Small intestine (tissue), 7 donors: ENCODE measurements around the gene C1orf105. TPM values are rescaled to one million over a fixed set of nuclear protein-coding genes. Genes with fewer than 3 reads are reported as not detected.

ENCODE experiments used
- DNase-seq, 2 donors: peaks; one replicate each; pipeline versions ENCODE4 v3.0.0 to v3.0.0-alpha.2; 2013
- FAIRE-seq: peaks from 2 replicates; lab custom pipeline; 2012; peaks lifted over from hg19 to GRCh38; lab: Jason Lieb, UNC
- H3K27ac ChIP-seq, 3 donors: one replicate each; pipeline ENCODE4 v1.5.1; 2013; ENCODE audit warnings: low read length in 2 of 3, mild to moderate bottlenecking in 2 of 3, control low read depth in 1 of 3, inconsistent platforms in 1 of 3, low read depth in 1 of 3, moderate library complexity in 1 of 3
- H3K27me3 ChIP-seq, 3 donors: one replicate each; pipeline ENCODE4 v1.6.1; 2013; ENCODE audit warnings: low read length in 3 of 3, inconsistent platforms in 1 of 3; ENCODE audit not compliant: control insufficient read depth in 3 of 3, insufficient read depth in 3 of 3
- H3K36me3 ChIP-seq, 3 donors: one replicate each; pipeline ENCODE4 v1.6.1; 2013; ENCODE audit warnings: low read length in 3 of 3, inconsistent platforms in 1 of 3, low read depth in 1 of 3, mild to moderate bottlenecking in 1 of 3, moderate library complexity in 1 of 3; ENCODE audit not compliant: control insufficient read depth in 3 of 3, insufficient read depth in 2 of 3
- H3K4me1 ChIP-seq, 3 donors: one replicate each; pipeline ENCODE4 v1.6.1; 2013; ENCODE audit warnings: low read length in 2 of 3, inconsistent platforms in 1 of 3, low read depth in 1 of 3, mild to moderate bottlenecking in 1 of 3, moderate library complexity in 1 of 3; ENCODE audit not compliant: control insufficient read depth in 3 of 3, insufficient read depth in 2 of 3
- H3K4me3 ChIP-seq, 3 donors: one replicate each; pipeline ENCODE4 v1.5.1; 2013; ENCODE audit warnings: low read length in 3 of 3, control low read depth in 1 of 3, inconsistent platforms in 1 of 3, low read depth in 1 of 3, mild to moderate bottlenecking in 1 of 3, moderate library complexity in 1 of 3
- H3K9me3 ChIP-seq, 2 donors: one replicate each; pipeline ENCODE4 v1.6.1; 2013; ENCODE audit warnings: low read depth in 1 of 2, low read length in 1 of 2; ENCODE audit not compliant: control insufficient read depth in 2 of 2, insufficient read depth in 1 of 2
- WGBS, 3 donors: extraction: QIAGEN DNeasy Blood & Tissue Kit; methylation state at CpG; one replicate each; pipeline ENCODE4 v1.1.7; 2013; 5-methylcytosine and 5-hydroxymethylcytosine counted together
- polyA plus RNA-seq, 4 donors: library from polyadenylated mRNA; stranded (reverse) in 3 of 4; unstranded in 1 of 4; fragments of 200-250 nt in 3 of 4; fragments of 120-200 nt in 1 of 4; gene quantifications; one replicate each; pipeline versions ENCODE4 v1.2.1 to v1.2.3, GENCODE V29; 2013
- donor health status: healthy with polysubstance abuse.
- donor health status: control.
- donor health status: control.
- donor health status: Bipolar disorder and iron deficiency.
- donor health status: healthy.

Gene C1orf105
- polyA plus RNA-seq, 4 donors: 0.10 to 1.1 (median 0.99) TPM; not detected in 1

DNA sequence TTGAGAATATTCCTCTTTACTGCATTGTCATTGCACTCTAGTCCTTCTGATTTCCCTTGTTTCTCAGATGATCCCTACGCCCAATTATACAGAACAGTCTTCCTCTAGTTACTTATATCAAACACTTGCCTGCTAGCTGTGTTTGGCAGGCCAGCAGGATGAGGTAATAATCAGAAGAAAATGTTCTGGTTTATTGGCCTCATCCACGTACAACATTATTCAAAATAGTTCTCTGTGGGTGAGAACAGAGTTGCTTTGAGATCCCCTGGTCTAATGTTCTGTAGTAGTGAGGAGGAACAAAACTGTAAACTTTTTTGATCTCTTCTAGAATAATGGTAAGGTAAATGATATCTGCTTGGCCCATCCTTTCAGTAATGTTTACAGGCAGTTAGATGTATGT, 22.3 kb upstream of the C1orf105 start:
- DNase-seq: no peak
- H3K9me3 ChIP-seq: no peaks in the 10 kb centered on the region
- FAIRE-seq: no peak

DNA sequence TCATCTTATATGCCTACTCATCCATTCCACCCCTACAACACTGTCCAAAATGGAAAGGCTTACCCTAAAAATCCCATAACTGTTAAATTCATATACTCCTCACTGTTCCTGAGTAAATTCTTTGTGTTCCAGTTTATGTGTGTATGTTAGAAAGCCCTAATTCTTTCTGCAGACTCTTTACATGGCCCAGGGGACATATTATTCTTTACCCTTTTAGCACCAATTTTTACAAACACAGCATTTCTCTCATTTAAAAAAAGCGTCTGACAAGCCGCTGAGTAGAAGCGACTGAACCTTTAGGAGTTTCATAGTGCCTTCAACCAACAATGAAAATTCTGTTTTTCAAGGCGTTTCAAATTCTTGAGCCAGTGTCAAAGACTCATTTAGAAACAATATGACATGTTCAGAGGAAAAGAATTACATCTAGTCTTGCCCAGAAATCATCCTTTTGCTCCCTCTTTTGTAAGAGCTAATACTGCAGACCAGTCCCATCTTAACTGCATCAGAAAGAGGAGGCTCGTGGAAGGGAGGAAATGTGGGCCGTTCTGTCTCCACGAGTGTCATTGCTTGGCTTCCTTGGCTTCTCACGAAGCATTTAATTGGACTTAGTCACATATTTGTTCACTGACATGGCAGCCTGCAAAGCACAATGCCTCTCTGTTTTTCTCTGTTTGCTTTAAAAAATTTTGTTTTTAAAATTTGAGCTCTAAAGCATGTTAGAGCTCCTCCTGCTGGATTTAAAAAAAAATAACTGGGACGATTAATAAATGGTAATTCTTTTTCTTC, 21.3 kb upstream of the C1orf105 start:
- H3K36me3 ChIP-seq: no peaks in the 10 kb centered on the region
- 36 to 43% (median 40%) methylated on average over 9 of the region's 9 CpGs for WGBS, 3 donors
- H3K4me3 ChIP-seq: no peak overlapping the region
- H3K27ac ChIP-seq: peak overlapping the region in 1 of 3 donors; percentile 33
- DNase-seq (peak; percentile 52 to 67), FAIRE-seq (peak; percentile 73)
- H3K4me1 ChIP-seq: peaks cover 0 to 22% (median 0%) of the 10 kb centered on the region in 3 donors
- H3K27me3 ChIP-seq: no peaks in the 10 kb centered on the region
- no peaks in the 10 kb centered on the region for H3K9me3 ChIP-seq

More for the DNA sequence above, 22.3 kb upstream of the C1orf105 start:
- no peaks in the 10 kb centered on the region for H3K36me3 ChIP-seq
- no peak overlapping the region for H3K27ac ChIP-seq
- 62 to 73% (median 71%) methylated on average over 2 of the region's 2 CpGs for WGBS, 3 donors
- H3K4me1 ChIP-seq: peaks cover 0 to 23% (median 0%) of the 10 kb centered on the region in 3 donors
- no peaks in the 10 kb centered on the region for H3K27me3 ChIP-seq
- no peak overlapping the region for H3K4me3 ChIP-seq

DNA sequence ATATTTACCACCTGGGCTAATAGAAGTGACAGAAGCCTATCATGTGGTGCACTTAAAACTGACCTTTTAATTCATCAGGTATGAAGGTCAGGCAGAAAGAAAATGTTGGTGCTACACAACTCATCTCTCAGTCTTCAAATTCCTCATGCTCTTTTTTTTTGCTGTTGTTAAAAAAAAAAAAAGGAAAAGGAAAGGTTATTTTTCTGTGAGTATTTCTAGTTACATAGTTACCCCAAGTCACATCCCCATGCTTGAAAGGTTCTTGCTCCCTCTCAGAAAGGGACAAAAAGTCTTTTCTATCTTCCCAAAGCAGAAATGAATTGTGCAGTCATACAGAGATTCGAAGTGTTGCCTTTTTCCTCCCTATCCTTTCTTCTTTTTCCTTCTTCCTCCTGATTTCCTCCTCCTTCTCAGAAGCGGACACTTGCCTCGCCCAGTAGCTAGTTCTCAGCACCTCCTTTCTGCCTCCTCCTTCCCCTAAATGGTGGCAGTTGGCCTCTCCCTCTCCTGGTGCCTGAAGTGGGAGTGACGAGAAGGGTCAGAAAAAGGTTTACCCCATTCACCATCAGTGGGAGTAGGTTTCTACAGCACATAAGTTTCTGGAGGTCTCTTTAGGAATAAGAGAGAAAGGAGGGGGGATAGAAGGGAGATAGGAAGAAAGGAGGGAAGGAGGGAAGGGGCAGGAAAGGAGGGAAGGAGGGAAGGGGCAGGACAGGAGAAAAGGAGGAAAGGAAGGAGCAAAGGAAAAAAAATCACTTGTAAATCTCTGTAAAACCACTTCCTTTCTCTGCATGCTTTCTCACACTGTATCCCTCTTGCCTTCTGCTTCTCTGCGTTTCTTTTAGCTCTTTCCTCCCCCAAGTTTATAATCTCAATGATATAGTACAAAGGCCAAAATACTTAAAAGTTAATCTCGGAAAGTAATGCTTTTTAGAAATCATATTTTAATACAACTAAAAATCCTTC, 20.4 kb upstream of the C1orf105 start:
- DNase-seq (no peak), FAIRE-seq (no peak)
- H3K4me1 ChIP-seq: peaks cover 0 to 14% (median 0%) of the 10 kb centered on the region in 3 donors
- no peaks in the 10 kb centered on the region for H3K9me3 ChIP-seq
- no peaks in the 10 kb centered on the region for H3K27me3 ChIP-seq
- H3K36me3 ChIP-seq: no peaks in the 10 kb centered on the region
- H3K4me3 ChIP-seq: no peak overlapping the region
- WGBS, 3 donors: 37 to 64% (median 55%) methylated on average over 6 of the region's 6 CpGs
- H3K27ac ChIP-seq: peak overlapping the region in 2 of 3 donors; percentile 2 to 55

DNA sequence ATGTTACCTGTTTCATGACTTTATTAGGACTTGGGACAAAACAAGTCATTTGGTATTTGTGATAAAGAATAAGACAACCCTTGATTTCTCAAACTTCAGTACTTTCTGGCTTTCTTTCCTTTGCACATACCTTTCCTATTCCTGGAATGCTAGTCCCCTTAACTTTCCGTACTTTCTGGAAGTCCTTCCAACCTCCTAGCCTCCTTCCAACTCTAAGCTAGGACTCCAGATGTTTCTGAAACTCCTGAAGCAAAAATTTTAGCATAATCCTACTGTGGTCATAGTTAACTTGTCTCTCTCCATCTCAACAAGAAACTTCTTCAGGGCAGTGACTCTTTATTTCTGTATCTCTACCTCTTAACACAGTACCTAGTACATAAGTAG, 19.8 kb upstream of the C1orf105 start:
- no peak for DNase-seq
- H3K27ac ChIP-seq: no peak overlapping the region
- H3K4me1 ChIP-seq: peaks cover 0 to 14% (median 0%) of the 10 kb centered on the region in 3 donors
- no peaks in the 10 kb centered on the region for H3K9me3 ChIP-seq
- no peaks in the 10 kb centered on the region for H3K27me3 ChIP-seq
- no peak overlapping the region for H3K4me3 ChIP-seq
- 62 to 63% (median 62%) methylated on average over 1 of the region's 1 CpG for whole genome bisulfite sequencing, 3 donors
- H3K36me3 ChIP-seq: no peaks in the 10 kb centered on the region
- FAIRE-seq: no peak

DNA sequence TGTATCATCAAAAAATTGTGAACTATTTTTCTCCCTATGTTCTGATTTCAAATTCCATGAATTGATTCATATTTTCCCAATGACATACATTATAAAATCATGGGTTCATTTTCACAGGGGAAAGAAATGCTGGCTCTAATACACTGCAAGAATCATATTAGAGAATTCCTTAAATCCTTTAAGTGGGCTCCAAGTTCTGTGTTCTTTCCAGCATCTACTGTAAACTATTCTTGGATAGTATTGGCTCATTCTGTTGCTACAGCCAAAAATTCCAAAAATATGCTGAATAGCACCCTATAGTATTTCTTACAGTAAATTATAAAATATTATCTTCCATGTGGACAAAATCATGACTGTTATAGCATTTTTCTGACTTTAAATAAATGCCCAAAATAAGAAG, 19.0 kb upstream of the C1orf105 start:
- H3K27ac ChIP-seq: no peak overlapping the region
- H3K4me1 ChIP-seq: peaks cover 0 to 14% (median 0%) of the 10 kb centered on the region in 3 donors
- H3K4me3 ChIP-seq: no peak overlapping the region
- FAIRE-seq: no peak
- DNase-seq: no peak
- no peaks in the 10 kb centered on the region for H3K9me3 ChIP-seq
- H3K27me3 ChIP-seq: no peaks in the 10 kb centered on the region
- H3K36me3 ChIP-seq: no peaks in the 10 kb centered on the region

DNA sequence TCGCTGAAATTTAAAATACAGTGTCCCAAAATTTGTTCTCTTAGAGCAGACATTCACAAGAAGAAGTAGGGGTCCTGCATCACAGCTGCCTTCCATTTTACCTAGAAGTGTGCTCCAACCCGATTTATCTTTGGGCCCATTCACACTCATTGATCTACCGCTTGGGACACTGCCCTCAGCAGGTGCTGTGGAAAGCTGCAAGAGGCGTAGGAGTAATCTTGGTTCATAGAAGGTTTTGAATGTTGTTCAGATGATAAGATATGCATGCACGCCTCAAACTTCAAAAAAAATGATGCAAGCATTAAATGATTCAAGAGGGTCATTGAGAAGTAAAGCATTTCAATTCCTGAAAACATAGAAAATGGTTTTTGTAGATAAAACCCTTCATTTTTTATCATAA, 18.6 kb upstream of the C1orf105 start:
- H3K4me3 ChIP-seq: no peak overlapping the region
- H3K36me3 ChIP-seq: no peaks in the 10 kb centered on the region
- no peaks in the 10 kb centered on the region for H3K27me3 ChIP-seq
- no peak overlapping the region for H3K27ac ChIP-seq
- H3K4me1 ChIP-seq: peaks cover 0 to 14% (median 0%) of the 10 kb centered on the region in 3 donors
- 37 to 73% (median 48%) methylated on average over 5 of the region's 5 CpGs for WGBS, 3 donors
- DNase-seq (peak in 1 of 2 donors; percentile 23), FAIRE-seq (no peak)
- H3K9me3 ChIP-seq: no peaks in the 10 kb centered on the region

DNA sequence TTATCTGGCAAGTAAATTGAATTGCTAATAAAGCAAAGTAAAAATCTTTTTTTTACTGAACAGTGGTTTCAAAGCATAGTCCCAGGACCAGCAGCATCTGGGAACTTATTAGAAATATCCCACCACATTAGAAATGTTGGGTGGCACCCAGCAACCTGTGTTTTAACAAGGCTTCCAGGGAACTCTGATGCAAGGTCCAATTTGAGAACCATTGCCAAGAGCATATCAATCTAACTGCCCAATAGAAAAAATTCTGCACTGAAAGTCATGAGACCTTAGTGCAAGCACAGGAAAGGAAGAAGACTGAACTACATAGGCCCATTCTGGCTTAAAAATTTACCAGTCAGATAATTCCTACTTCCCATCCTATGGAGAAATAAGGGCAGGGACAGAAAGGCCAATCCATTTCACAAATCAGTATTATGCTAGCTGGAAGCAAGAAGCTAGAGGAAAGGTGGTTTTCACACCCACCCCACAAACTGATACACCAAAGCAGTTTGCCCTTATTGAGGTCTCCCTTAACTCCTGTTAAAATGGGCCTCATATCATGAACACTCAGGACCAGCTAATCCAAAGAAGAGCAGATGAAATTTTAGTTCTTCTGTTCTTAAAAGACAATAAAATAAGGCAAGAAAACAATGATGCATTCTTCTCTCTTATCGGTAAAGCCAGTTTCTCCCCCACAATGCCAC, 17.5 kb upstream of the C1orf105 start:
- WGBS, 3 donors: 77 to 91% (median 88%) methylated on average over 1 of the region's 1 CpG
- FAIRE-seq: no peak
- no peak overlapping the region for H3K27ac ChIP-seq
- H3K36me3 ChIP-seq: no peaks in the 10 kb centered on the region
- no peak for DNase-seq
- no peaks in the 10 kb centered on the region for H3K27me3 ChIP-seq
- no peaks in the 10 kb centered on the region for H3K9me3 ChIP-seq
- no peak overlapping the region for H3K4me3 ChIP-seq
- H3K4me1 ChIP-seq: peaks cover 0 to 14% (median 0%) of the 10 kb centered on the region in 3 donors

DNA sequence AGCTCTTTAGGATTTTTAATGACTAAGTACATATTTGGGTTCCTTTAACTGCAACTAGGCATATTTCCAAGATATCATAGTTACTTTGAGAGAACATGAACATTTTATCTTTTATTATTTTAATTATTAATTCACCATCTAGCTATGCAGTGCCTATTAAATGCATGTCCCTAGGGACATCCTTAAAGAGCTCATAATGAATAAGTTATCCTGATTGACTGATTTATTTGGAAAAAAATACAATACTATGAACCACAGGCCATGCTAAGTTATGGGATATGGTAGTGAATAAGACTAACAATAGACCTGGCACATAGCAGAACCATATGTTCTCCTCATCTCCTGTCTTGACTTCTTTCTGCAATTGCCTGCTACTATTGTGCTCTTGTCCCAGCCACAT, 16.4 kb upstream of the C1orf105 start:
- no peak overlapping the region for H3K4me3 ChIP-seq
- no peaks in the 10 kb centered on the region for H3K36me3 ChIP-seq
- FAIRE-seq (no peak), DNase-seq (no peak)
- H3K27ac ChIP-seq: no peak overlapping the region
- H3K27me3 ChIP-seq: no peaks in the 10 kb centered on the region
- no peaks in the 10 kb centered on the region for H3K9me3 ChIP-seq
- H3K4me1 ChIP-seq: peaks cover 0 to 12% (median 0%) of the 10 kb centered on the region in 3 donors
